ENCODE measurements around the gene SERPINA1.

SERPINA1 gene

DNA sequence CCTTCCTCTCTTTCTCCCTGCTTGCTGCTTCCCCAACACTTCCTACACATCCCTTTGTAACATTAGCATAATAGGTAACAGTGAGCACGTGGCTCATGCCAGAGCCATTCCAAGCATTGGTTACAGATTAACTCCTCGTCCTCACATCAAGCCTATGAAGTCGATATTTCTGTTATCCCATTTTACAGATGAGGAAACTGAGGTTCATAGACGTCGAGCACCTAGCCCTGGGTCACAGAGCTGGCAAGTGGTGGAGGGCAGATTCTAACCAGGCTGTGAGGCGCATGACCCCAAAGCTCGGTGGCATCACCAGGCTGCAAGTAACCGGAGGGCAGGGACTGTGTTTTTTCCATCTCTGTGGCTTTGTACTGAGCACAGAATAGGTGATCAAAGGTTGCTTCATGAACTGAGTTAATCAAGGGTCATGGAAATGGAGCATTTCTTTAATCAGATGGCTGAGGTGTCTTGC is 5.7 kb upstream of the SERPINA1 start:
- H3K4me3 ChIP-seq (ENCODE audit: low read length) = no peak overlapping the region
- no peaks in the 10 kb centered on the region for H3K36me3 ChIP-seq (replicated peaks; ENCODE audit: insufficient read depth, low read length)
- no peak overlapping the region for H3K27ac ChIP-seq (ENCODE audit: low read length)
- H3K9me3 ChIP-seq (replicated peaks; ENCODE audit: insufficient read depth, low read length) = no peaks in the 10 kb centered on the region
- H3K4me2 ChIP-seq (ENCODE audit: low read depth, low read length) = no peak overlapping the region
- TF ChIP-seq, protein P1, sequence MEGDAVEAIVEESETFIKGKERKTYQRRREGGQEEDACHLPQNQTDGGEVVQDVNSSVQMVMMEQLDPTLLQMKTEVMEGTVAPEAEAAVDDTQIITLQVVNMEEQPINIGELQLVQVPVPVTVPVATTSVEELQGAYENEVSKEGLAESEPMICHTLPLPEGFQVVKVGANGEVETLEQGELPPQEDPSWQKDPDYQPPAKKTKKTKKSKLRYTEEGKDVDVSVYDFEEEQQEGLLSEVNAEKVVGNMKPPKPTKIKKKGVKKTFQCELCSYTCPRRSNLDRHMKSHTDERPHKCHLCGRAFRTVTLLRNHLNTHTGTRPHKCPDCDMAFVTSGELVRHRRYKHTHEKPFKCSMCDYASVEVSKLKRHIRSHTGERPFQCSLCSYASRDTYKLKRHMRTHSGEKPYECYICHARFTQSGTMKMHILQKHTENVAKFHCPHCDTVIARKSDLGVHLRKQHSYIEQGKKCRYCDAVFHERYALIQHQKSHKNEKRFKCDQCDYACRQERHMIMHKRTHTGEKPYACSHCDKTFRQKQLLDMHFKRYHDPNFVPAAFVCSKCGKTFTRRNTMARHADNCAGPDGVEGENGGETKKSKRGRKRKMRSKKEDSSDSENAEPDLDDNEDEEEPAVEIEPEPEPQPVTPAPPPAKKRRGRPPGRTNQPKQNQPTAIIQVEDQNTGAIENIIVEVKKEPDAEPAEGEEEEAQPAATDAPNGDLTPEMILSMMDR (IDR thresholded peaks at IDR 0.05; ENCODE audit: low read length) = no peak
- TF ChIP-seq EZH2phosphoT487 (IDR thresholded peaks at IDR 0.05; ENCODE audit: low read length) = no peak
- TF ChIP-seq EZH2 (optimal IDR thresholded peaks at IDR 0.05; ENCODE audit: low read depth, low read length) = no peak
- H3K4me1 ChIP-seq (ENCODE audit: low read length) = no peaks in the 10 kb centered on the region
- H2AFZ ChIP-seq (ENCODE audit: low read length) = no peak overlapping the region
- no peak for DNase-seq
- no peaks in the 10 kb centered on the region for H3K9me2 ChIP-seq (replicated peaks; ENCODE audit: insufficient read depth, low read length)
- no peak overlapping the region for H3K9ac ChIP-seq (ENCODE audit: low read length)
- H3F3A ChIP-seq (ENCODE audit: insufficient read depth, low read length) = no peaks in the 10 kb centered on the region
- no peaks in the 10 kb centered on the region for H3K79me2 ChIP-seq (ENCODE audit: low read length)
- H4K20me1 ChIP-seq (ENCODE audit: insufficient read depth, low read length) = no peaks in the 10 kb centered on the region
- H3K27me3 ChIP-seq (replicated peaks; ENCODE audit: insufficient read depth, low read length) = no peaks in the 10 kb centered on the region

DNA sequence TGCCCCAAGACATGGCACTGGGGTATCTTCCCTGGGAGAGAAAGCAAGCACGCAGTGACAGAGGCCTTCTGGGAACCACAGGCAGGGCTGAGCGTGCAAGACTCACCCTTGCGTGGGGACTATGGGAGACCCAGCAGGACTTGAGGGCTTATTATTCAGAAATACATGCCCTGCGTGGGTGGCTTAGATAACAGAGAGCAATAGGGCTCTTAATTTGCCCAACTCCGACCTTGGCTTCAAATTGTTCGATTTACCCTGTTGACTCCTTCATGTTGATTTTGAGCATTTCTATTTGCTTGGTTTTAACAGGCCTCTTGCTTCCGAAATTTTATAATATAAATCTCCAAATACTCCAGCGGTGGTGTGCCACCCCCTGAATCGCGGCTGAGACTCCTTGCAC is 5.1 kb upstream of the SERPINA1 start:
- no peaks in the 10 kb centered on the region for H4K20me1 ChIP-seq (ENCODE audit: insufficient read depth, low read length)
- no peak overlapping the region for H3K27ac ChIP-seq (ENCODE audit: low read length)
- no peaks in the 10 kb centered on the region for H3K27me3 ChIP-seq (replicated peaks; ENCODE audit: insufficient read depth, low read length)
- H2AFZ ChIP-seq (ENCODE audit: low read length) = no peak overlapping the region
- H3K4me2 ChIP-seq (ENCODE audit: low read depth, low read length) = no peak overlapping the region
- TF ChIP-seq EZH2phosphoT487 (IDR thresholded peaks at IDR 0.05; ENCODE audit: low read length) = no peak
- no peak for TF ChIP-seq EZH2 (optimal IDR thresholded peaks at IDR 0.05; ENCODE audit: low read depth, low read length)
- TF ChIP-seq, protein P1 (IDR thresholded peaks at IDR 0.05; ENCODE audit: low read length) = no peak
- no peak overlapping the region for H3K9ac ChIP-seq (ENCODE audit: low read length)
- H3K4me3 ChIP-seq (ENCODE audit: low read length) = no peak overlapping the region
- no peak for DNase-seq
- no peaks in the 10 kb centered on the region for H3K9me2 ChIP-seq (replicated peaks; ENCODE audit: insufficient read depth, low read length)
- no peaks in the 10 kb centered on the region for H3K79me2 ChIP-seq (ENCODE audit: low read length)
- H3K36me3 ChIP-seq (replicated peaks; ENCODE audit: insufficient read depth, low read length) = no peaks in the 10 kb centered on the region
- no peaks in the 10 kb centered on the region for H3K4me1 ChIP-seq (ENCODE audit: low read length)
- H3K9me3 ChIP-seq (replicated peaks; ENCODE audit: insufficient read depth, low read length) = no peaks in the 10 kb centered on the region
- no peaks in the 10 kb centered on the region for H3F3A ChIP-seq (ENCODE audit: insufficient read depth, low read length)

DNA sequence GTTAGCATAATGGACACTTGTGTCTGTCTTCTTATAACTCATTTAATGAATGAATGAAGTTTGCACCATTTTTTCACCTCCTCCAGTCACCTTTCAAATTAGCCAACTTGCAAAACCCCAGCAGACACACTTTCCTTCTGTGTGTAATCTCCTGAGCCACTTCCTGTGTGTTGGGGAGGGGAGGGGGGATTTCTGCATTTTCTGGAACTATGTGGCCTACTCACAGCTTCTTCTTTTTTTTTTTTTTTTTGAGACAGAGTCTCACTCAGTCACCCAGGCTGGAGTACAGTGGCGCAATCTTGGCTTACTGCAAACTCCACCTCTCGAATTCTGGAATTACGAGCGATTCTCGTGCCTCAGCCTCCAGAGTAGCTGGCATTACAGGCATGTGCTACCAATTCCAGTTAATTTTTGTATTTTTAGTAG is 4.1 kb upstream of the SERPINA1 start:
- no peak overlapping the region for H2AFZ ChIP-seq (ENCODE audit: low read length)
- no peaks in the 10 kb centered on the region for H3K4me1 ChIP-seq (ENCODE audit: low read length)
- no peak overlapping the region for H3K9ac ChIP-seq (ENCODE audit: low read length)
- H3F3A ChIP-seq (ENCODE audit: insufficient read depth, low read length) = no peaks in the 10 kb centered on the region
- H3K36me3 ChIP-seq (replicated peaks; ENCODE audit: insufficient read depth, low read length) = no peaks in the 10 kb centered on the region
- no peaks in the 10 kb centered on the region for H4K20me1 ChIP-seq (ENCODE audit: insufficient read depth, low read length)
- H3K27ac ChIP-seq (ENCODE audit: low read length) = no peak overlapping the region
- H3K4me2 ChIP-seq (ENCODE audit: low read depth, low read length) = no peak overlapping the region
- H3K9me2 ChIP-seq (replicated peaks; ENCODE audit: insufficient read depth, low read length) = no peaks in the 10 kb centered on the region
- no peaks in the 10 kb centered on the region for H3K9me3 ChIP-seq (replicated peaks; ENCODE audit: insufficient read depth, low read length)
- TF ChIP-seq, protein P1 (IDR thresholded peaks at IDR 0.05; ENCODE audit: low read length) = no peak
- no peak for TF ChIP-seq EZH2 (optimal IDR thresholded peaks at IDR 0.05; ENCODE audit: low read depth, low read length)
- no peak for TF ChIP-seq EZH2phosphoT487 (IDR thresholded peaks at IDR 0.05; ENCODE audit: low read length)
- H3K79me2 ChIP-seq (ENCODE audit: low read length) = no peaks in the 10 kb centered on the region
- no peak overlapping the region for H3K4me3 ChIP-seq (ENCODE audit: low read length)
- no peak for DNase-seq
- no peaks in the 10 kb centered on the region for H3K27me3 ChIP-seq (replicated peaks; ENCODE audit: insufficient read depth, low read length)
